WERI-Rb-1 (cell line): ENCODE measurements around the gene RSPRY1.

ENCODE experiments used
- DNase-seq: peaks from one replicate; pipeline ENCODE4 v3.0.0-alpha.2; 2020
- H3K27ac ChIP-seq: fragments of 250-450 bp; sonication (Bioruptor Pico); 2 replicates; pipeline ENCODE4 v1.5.1; 2020; ENCODE audit warnings: mild to moderate bottlenecking, moderate library complexity
- H3K27me3 ChIP-seq: fragments of 250-450 bp; sonication (Bioruptor Pico); 2 replicates; pipeline ENCODE4 v1.5.1; 2021; ENCODE audit warnings: mild to moderate bottlenecking, low read depth, moderate library complexity; ENCODE audit not compliant: insufficient read depth, severe bottlenecking
- H3K36me3 ChIP-seq: fragments of 250-450 bp; sonication (Bioruptor Pico); 2 replicates; pipeline ENCODE4 v1.5.1; 2020; ENCODE audit warnings: mild to moderate bottlenecking, moderate library complexity
- H3K4me3 ChIP-seq: 2 replicates; pipeline ENCODE4 v1.5.1; 2011; ENCODE audit warnings: low read depth, mild to moderate bottlenecking, control low read depth, low read length
- H3K9me3 ChIP-seq: fragments of 250-450 bp; sonication (Bioruptor Pico); 2 replicates; pipeline ENCODE4 v1.5.1; 2021; ENCODE audit warnings: mild to moderate bottlenecking, moderate library complexity; ENCODE audit not compliant: severe bottlenecking
- CTCF ChIP-seq: IDR thresholded peaks from 2 replicates; pipeline ENCODE4 v1.5.1; 2011; ENCODE audit warnings: low read depth, mild to moderate bottlenecking, control low read depth, inconsistent platforms, low read length

RSPRY1 gene

GRCh38 chr16:57209780-57210179 lies 23.7 kb downstream of the RSPRY1 start:
- no peak for DNase-seq
- Histone ChIP-seq H3K4me3 (no peak overlapping the region), H3K36me3 (peaks cover 85% of the 10 kb centered on the region), H3K27me3 (no peaks in the 10 kb centered on the region), H3K9me3 (no peaks in the 10 kb centered on the region), H3K27ac (no peak overlapping the region)
- no peak for TF ChIP-seq CTCF

GRCh38 chr16:57213462-57213861 lies 27.3 kb downstream of the RSPRY1 start:
- Histone ChIP-seq H3K27me3 (no peaks in the 10 kb centered on the region), H3K4me3 (no peak overlapping the region), H3K27ac (no peak overlapping the region), H3K36me3 (peaks cover 91% of the 10 kb centered on the region), H3K9me3 (no peaks in the 10 kb centered on the region)
- no peak for DNase-seq
- no peak for TF ChIP-seq CTCF

DNA sequence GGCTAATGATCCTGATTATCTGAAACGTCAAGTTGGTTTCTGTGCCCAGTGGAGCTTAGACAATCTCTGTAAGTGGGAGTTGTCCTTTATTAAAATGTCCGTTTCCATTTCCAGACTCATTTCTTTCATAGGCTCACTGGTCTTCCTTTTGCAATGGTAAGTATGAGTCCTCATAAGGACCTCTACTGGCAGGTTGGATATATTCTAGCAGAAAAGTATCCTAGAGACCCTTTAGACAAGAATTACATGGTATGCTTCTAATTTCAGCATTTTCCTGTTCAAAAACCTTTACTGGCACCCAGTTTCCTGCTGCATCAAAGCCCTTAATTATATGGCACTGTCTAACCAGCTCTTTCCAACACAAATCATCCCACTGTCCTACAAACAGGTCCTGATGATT lies 30.8 kb downstream of the RSPRY1 start:
- Histone ChIP-seq H3K27ac (no peak overlapping the region), H3K9me3 (no peaks in the 10 kb centered on the region), H3K27me3 (no peaks in the 10 kb centered on the region), H3K36me3 (peaks cover 88% of the 10 kb centered on the region), H3K4me3 (no peak overlapping the region)
- TF ChIP-seq CTCF = no peak
- DNase-seq = no peak

- no peak for TF ChIP-seq CTCF
- DNase-seq = no peak
- no peaks in the 10 kb centered on the region for H3K9me3 ChIP-seq
- no peak overlapping the region for H3K4me3 ChIP-seq
- no peak overlapping the region for H3K27ac ChIP-seq
- no peaks in the 10 kb centered on the region for H3K27me3 ChIP-seq
- H3K36me3 ChIP-seq = peaks cover 87% of the 10 kb centered on the region
These were observed 36.9 kb downstream of the RSPRY1 start for GRCh38 chr16:57223057-57223456.

DNA sequence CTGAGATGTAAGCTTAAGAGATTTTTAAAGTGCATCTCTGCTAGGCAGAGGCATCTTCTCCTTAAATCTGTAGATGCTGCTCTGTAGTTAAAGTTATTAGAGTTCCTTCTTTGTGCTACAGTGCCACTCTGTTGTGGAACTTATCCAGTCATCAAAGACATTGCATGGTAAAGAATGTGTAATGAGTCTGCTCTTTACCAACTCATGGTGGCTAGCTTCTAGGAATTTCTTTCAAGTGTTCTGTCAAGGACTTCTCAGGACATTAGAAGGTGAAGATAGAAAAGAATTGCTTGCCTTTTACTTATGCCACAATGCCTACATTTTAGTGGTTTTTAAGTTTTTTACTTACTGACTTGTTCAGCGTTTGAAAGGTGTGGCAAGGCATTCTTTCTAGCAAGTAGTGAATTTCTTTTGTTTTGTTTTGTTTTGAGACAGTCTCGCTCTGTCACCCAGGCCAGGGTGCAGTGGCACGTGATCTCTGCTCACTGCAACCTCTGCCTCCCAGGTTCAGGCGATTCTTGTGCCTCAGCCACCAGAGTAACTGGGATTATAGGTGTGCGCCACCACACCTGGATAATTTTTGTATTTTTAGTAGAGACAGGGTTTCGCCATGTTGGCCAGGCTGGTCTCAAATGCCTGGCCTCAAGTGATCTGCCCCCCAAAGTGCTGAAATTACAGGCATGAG lies 38.7 kb downstream of the RSPRY1 start:
- H3K27ac ChIP-seq = no peak overlapping the region
- TF ChIP-seq CTCF = no peak
- peaks cover 83% of the 10 kb centered on the region for H3K36me3 ChIP-seq

DNA sequence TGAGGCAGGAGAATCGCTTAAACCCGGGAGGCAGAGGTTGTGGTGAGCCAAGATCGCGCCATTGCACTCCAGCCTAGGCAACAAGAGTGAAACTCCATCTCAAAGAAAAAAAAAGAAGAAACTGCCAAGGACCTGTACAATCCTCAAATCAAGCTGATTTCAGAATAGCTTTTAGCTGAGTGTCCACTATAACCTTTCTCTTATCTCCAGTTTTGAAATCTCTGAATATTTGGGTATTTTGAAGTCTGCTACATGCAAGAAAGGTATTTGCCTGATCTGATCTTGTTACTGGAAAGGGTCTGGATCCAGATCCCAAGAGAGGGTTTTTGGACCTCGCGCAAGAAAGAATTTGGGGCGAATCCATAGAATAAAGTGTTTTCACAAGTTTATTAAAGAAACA lies 39.8 kb downstream of the RSPRY1 start:
- Histone ChIP-seq H3K36me3 (peaks cover 87% of the 10 kb centered on the region), H3K4me3 (no peak overlapping the region), H3K27me3 (no peaks in the 10 kb centered on the region), H3K27ac (no peak overlapping the region), H3K9me3 (no peaks in the 10 kb centered on the region)
- no peak for DNase-seq
- TF ChIP-seq CTCF = no peak

More for the DNA sequence above, 38.7 kb downstream of the RSPRY1 start:
- no peaks in the 10 kb centered on the region for H3K27me3 ChIP-seq
- H3K9me3 ChIP-seq = no peaks in the 10 kb centered on the region
- DNase-seq = no peak
- no peak overlapping the region for H3K4me3 ChIP-seq
